T-helper 1 cell (primary cell): Measurements from ENCODE around the gene NRROS.
A peak's percentile ranks its signal among the peaks of the same experiment; 100 is the strongest.
"Not testable (repeated sequence)": the region's sequence is repeated elsewhere in the genome, so short reads cannot be mapped to it uniquely, and the experiment has no call there.

Source experiments
- DNase-seq, 5 donors: peaks; one replicate each; pipeline ENCODE4 v3.0.0-alpha.2; 2012 to 2020

Gene NRROS

GRCh38 chr3:196625331-196625730 lies 14.2 kb upstream of the NRROS start:
- no peak for DNase-seq

- no peak for DNase-seq
Observed at GRCh38 chr3:196627918-196628231, 11.6 kb upstream of the NRROS start.

GRCh38 chr3:196629228-196629627 lies 10.3 kb upstream of the NRROS start:
- DNase-seq, result no peak

- DNase-seq, result no peak
Observed at GRCh38 chr3:196631682-196632045, 7.8 kb upstream of the NRROS start.

- DNase-seq, result peak; percentile 77 to 99 (median 79)
Observed at GRCh38 chr3:196632046-196632751, 7.3 kb upstream of the NRROS start.

GRCh38 chr3:196633555-196634151 lies 5.8 kb upstream of the NRROS start:
- no peak for DNase-seq

- DNase-seq, result no peak
Observed at GRCh38 chr3:196634224-196634623, 5.3 kb upstream of the NRROS start.

- no peak for DNase-seq
Observed at GRCh38 chr3:196634829-196635228, 4.7 kb upstream of the NRROS start.

- DNase-seq, result no peak
Observed at GRCh38 chr3:196636369-196637349, 2.8 kb upstream of the NRROS start.

- not testable (repeated sequence) for DNase-seq
Observed at GRCh38 chr3:196637941-196638340, 1.6 kb upstream of the NRROS start.

GRCh38 chr3:196638861-196639482 lies 522 bp upstream of the NRROS start:
- DNase-seq, result peak in 1 of 5 donors; percentile 35

- DNase-seq, result no peak
Observed at GRCh38 chr3:196640297-196641018, 964 bp downstream of the NRROS start.

GRCh38 chr3:196641333-196642054 lies 2.0 kb downstream of the NRROS start:
- peak in 1 of 5 donors; percentile 49 for DNase-seq

GRCh38 chr3:196642434-196642833 lies 2.9 kb downstream of the NRROS start:
- DNase-seq, result no peak

GRCh38 chr3:196643201-196643749 lies 3.8 kb downstream of the NRROS start:
- peak in 2 of 5 donors; percentile 12 to 30 for DNase-seq

- no peak for DNase-seq
Observed at GRCh38 chr3:196643761-196644160, 4.3 kb downstream of the NRROS start.

GRCh38 chr3:196645096-196645495 lies 5.6 kb downstream of the NRROS start:
- no peak for DNase-seq

- DNase-seq, result no peak
Observed at GRCh38 chr3:196645897-196646665, 6.6 kb downstream of the NRROS start.

GRCh38 chr3:196646666-196647216 lies 7.2 kb downstream of the NRROS start:
- no peak for DNase-seq

GRCh38 chr3:196650740-196651311 lies 11.3 kb downstream of the NRROS start:
- DNase-seq, result no peak
